HG03280 (cell line): ENCODE data around the gene ZBTB44.
"Not testable (repeated sequence)": the region's sequence is repeated elsewhere in the genome, so short reads cannot be mapped to it uniquely, and the experiment has no call there.

ENCODE experiments used
- ATAC-seq: cut with Tn5 transposase; IDR thresholded peaks from one replicate; pipeline ENCODE4 v1.9.1; 2021; ENCODE audit warnings: mild to moderate bottlenecking, moderate library complexity; ENCODE audit not compliant: unreplicated experiment

The ZBTB44 gene

DNA sequence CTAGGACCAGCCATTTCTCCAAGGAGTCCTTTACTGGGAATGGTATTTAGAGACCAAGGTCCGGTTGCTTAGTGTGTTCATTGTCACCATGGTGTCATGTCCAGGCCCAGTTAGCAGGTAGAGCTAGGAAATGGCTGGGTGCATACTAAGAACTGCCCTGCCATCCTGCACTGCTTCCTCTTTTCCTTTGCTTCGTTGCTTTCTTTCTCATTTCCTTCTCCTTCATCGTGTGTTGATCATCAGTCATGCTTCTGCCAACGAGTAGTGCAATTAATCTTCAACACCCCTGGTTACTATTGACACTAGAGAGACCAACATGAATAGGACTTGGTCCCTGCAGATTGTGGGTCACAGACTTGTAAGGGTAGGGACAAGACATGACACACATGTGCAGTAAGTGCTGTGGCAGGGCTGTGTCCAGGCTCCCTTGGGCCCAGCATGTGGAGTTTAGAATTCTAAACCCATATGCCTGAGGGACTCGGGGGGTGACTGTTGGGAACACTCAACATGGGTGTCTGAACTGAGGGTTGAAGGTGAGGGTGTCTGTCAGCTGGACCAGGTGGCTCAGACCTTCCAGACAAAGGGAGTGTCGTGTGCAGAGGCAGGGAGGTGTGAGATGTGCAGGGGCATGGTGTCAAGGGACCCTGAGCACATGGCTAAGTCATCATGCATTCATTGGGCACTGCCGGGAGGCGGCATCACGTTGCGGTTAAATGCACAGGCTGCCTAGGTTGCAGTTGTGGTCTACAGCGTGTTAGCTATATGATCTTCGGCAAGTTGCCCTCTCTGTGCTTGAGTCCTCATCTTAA lies 112.5 kb downstream of the ZBTB44 start:
- no peak for ATAC-seq

GRCh38 chr11:130201026-130201425 lies 113.7 kb downstream of the ZBTB44 start:
- no peak for ATAC-seq

- ATAC-seq = no peak
These were observed 114.9 kb downstream of the ZBTB44 start for GRCh38 chr11:130199792-130200191.

GRCh38 chr11:130198964-130199363 lies 115.8 kb downstream of the ZBTB44 start:
- ATAC-seq = no peak

DNA sequence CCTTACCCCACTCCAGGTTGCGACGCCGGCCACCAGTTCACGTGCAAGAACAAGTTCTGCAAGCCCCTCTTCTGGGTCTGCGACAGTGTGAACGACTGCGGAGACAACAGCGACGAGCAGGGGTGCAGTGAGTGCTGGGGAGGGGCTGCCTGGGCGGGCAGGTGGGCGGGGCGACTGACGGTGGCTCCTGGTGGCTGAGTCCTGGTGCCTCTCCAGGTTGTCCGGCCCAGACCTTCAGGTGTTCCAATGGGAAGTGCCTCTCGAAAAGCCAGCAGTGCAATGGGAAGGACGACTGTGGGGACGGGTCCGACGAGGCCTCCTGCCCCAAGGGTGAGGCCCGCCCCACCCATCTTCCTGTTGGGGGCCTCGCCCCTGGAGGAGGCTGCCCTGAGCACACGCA lies 116.4 kb downstream of the ZBTB44 start:
- no peak for ATAC-seq

GRCh38 chr11:130197386-130198035 lies 117.2 kb downstream of the ZBTB44 start:
- no peak for ATAC-seq

- ATAC-seq = no peak
These were observed 120.3 kb downstream of the ZBTB44 start for GRCh38 chr11:130194241-130195023.

- ATAC-seq = not testable (repeated sequence)
These were observed 121.2 kb downstream of the ZBTB44 start for GRCh38 chr11:130193551-130193950.

DNA sequence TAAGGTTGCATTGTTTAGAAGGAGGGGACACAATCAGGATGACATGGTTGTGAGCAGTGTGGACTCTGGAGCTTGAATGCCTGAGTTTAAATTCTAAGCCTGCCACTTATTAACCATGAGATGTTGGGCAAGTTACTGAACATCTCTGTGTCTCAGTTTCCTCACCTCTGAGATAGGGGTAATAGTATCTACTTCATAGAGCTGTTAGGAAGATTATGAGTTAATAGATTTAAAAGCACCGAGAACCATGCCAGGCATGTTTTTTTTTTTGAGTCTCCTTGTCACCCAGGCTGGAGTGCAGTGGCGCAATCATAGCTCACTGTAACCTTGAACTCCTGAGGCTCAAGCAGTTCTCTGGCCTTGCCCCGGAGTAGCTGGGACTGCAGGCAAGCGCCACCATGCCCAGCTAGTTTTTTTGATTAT lies 121.9 kb downstream of the ZBTB44 start:
- ATAC-seq = no peak

DNA sequence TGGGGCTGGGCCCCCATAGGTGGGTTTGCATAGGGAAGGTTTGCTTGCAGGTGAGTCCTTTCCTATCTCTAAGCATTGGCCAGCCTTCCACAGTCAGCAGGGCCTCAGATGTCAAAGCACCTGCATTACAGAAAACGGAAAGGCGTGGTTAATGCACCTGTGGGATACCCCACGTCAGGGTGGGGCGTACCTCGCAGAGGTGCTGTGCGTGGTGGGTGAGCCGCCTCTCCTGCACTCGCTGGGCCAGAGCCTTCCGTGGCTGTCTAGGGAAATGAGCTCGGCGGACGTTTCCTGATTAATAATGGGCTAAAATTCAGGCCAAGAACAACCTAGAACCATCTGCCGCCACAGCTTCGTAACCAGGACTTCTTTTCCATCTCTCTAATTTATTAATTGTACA lies 122.8 kb downstream of the ZBTB44 start:
- no peak for ATAC-seq

DNA sequence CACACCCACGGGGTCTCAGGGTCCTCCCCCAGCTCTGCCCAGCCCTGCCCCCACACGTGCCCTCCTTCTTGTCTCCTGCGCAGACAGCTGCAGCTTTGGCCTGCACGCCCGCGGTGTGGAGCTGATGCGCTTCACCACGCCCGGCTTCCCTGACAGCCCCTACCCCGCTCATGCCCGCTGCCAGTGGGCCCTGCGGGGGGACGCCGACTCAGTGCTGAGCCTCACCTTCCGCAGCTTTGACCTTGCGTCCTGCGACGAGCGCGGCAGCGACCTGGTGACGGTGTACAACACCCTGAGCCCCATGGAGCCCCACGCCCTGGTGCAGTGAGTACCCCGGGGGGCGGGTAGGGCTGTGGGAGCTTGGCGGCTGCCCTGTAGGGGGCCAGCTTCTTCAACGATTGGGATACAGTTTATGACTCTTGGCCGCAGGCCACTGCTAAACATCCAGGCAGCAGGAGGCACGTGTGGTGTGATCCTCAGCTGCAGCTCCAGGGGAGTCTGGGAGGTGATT lies 124.3 kb downstream of the ZBTB44 start:
- no peak for ATAC-seq

DNA sequence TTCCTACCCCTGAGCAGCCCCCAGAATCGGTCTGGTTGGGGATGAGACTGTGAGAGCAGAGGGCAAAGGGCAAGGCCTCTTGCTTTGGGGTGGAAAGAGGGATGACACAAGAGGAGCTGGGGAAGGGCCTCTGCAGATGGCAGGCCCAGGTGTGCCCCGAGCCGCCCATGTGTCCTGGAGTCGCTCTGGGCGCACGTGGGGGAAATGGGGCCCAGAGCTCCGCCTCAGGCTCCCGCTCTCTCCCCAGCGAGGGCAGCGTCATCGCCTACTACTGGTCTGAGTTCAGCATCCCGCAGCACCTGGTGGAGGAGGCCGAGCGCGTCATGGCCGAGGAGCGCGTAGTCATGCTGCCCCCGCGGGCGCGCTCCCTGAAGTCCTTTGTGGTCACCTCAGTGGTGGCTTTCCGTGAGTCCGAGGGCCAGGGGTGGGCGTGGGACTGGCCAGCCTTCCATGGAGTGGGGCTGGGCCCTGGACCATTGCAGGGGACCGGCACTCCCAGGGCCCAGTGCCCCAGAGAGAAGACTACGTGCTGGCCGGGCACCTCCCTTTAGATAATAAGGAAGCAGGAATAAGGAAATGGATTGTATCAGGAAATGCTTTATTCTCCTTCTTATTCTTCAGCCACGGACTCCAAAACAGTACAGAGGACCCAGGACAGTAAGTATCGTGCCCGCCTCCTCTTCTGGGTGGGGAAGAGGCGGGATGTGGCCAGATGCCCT lies 125.1 kb downstream of the ZBTB44 start:
- no peak for ATAC-seq

GRCh38 chr11:130188585-130189347 lies 126.0 kb downstream of the ZBTB44 start:
- no peak for ATAC-seq

- no peak for ATAC-seq
These were observed 126.7 kb downstream of the ZBTB44 start for GRCh38 chr11:130188047-130188446.

DNA sequence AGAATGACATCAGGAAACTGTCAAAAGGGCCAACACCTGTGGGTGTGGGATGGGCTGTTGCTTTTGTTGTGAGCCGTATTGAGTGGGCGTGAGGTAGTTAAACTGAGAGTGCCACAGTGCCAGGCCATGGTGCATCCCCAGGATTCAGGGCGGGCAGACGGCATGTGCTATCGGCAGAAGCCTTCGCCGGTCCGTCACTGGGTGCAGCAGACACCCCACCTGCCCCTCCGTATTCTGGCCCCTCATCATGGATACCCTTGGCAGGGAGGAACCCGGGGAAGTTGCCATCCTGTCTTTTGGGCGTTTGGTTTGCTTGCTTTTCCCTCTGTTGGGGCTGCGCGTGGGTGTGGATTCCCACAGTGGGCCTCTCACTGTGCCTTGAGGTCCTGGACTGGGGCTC lies 127.6 kb downstream of the ZBTB44 start:
- ATAC-seq = no peak

GRCh38 chr11:130183878-130184610 lies 130.7 kb downstream of the ZBTB44 start:
- no peak for ATAC-seq

DNA sequence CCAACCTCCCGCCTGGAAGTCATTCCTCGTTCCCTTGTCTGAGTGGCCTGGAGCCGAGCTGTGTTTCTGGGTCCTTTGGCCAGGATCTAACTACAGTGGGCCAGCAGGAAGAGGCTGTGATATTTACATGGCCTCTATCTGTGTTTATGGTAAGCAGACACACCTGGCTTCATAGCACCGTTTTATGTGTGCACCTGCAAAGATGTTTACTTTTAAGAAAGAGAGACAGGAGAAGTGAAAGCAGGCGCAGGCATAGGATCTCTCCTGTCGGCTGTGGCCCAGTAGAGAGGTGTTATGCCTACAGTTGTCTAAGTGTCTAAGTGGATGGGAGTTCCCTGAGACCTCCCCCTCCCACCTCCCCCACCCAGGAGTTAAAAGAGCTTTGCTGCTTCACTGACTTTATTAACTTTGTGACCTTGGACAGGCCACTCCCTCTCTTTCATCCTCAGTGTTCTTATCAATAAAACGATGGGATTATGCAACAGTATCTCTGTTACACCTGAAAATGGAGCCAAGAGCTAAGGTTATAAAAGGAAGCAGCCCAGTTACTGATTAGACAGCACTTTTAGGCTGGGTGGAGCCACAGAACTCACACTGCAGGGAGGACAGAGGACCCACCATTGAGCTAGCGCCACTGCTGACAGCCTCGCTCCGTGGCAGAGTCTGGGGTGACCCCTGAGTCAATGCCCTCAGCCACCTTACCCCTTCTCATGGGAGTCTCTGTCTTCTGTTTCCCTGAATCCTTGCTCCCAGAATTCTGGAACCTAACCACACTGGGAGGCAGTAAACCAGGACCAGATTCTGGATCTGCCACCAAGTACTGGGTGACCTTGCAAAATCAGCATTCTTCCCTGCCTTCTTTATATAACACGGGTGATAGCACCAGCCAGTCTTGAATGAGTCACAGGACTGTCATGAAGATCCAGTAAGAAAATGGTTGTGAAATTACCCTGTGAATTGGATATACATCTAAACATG lies 133.1 kb downstream of the ZBTB44 start:
- ATAC-seq = peak; percentile 66

- ATAC-seq = no peak
These were observed 133.8 kb downstream of the ZBTB44 start for GRCh38 chr11:130180896-130181294.
